ENCODE measurements around the gene KDM5B.

DNA sequence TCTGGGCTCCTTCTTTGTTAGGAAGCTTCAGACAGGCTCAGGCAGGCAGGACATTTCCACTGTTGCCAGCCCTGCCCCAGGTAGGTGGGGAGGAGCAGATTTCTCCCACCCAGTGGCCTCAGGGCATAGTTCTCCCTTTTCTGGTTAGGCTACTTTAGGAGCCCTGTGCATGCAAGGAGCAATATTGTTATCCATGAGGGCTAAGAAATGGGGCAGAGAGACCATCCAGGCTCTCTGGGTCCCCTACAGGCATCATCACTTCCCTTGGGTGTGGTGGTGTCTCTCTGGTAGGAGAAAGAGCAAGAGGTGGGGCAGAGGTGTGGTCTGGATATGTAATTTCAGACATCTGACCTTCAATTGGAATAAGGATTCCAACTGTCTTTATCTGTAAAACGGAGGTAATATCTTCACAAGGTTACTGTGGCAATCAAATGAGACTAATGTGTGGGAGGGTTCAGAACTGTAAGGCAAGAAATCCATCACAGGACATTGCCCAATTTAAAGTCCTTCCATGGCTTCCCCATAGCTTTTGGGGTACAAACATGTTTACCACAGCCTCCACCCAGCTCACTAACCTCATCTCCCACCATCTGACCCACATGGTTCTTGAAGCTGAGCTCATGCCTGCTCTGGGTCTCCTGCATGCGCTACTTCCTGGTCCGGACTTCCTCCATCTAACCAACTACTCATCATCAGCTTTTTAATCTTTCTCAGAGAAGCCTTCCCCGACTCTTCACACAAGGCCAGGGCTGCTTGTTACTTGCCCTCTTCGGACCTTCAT lies 28.6 kb upstream of the KDM5B start:
- TF ChIP-seq, protein P1, sequence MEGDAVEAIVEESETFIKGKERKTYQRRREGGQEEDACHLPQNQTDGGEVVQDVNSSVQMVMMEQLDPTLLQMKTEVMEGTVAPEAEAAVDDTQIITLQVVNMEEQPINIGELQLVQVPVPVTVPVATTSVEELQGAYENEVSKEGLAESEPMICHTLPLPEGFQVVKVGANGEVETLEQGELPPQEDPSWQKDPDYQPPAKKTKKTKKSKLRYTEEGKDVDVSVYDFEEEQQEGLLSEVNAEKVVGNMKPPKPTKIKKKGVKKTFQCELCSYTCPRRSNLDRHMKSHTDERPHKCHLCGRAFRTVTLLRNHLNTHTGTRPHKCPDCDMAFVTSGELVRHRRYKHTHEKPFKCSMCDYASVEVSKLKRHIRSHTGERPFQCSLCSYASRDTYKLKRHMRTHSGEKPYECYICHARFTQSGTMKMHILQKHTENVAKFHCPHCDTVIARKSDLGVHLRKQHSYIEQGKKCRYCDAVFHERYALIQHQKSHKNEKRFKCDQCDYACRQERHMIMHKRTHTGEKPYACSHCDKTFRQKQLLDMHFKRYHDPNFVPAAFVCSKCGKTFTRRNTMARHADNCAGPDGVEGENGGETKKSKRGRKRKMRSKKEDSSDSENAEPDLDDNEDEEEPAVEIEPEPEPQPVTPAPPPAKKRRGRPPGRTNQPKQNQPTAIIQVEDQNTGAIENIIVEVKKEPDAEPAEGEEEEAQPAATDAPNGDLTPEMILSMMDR (tag by site-specific recombination; IDR thresholded peaks at IDR 0.05) = no peak
- no peak for TF ChIP-seq ZNF324 (tag by site-specific recombination; IDR thresholded peaks at IDR 0.05)
- no peak for TF ChIP-seq ZBTB7A (tag by site-specific recombination; IDR thresholded peaks at IDR 0.05; ENCODE audit: low read depth)
- no peak for TF ChIP-seq ZNF202 (tag by site-specific recombination; IDR thresholded peaks at IDR 0.05; ENCODE audit: borderline replicate concordance)

All from HEK293 (cell line).